GM13976 (cell line): ENCODE data around the gene RCOR1.

Experiments
- DNase-seq: peaks from one replicate; pipeline ENCODE4 v3.0.0; 2012; ENCODE audit warnings: low spot score
- in situ Hi-C: fragments of 300-500 bp; cut with MboI; formaldehyde crosslinking; loops from one replicate; pipeline ENCODE4 v1.12.0; 2022; ENCODE audit warnings: low sequenced_read_pairs, mixed read lengths, inconsistent platforms; ENCODE audit not compliant: unreplicated experiment
- TF ChIP-seq, protein P1 (sequence below): IDR thresholded peaks from 2 replicates; pipeline ENCODE4 v1.5.1; 2012; ENCODE audit warnings: borderline replicate concordance, mild to moderate bottlenecking; ENCODE audit not compliant: insufficient read depth; ENCODE audit errors: extremely low read depth, missing control alignments, control extremely low read depth

The RCOR1 gene

DNA sequence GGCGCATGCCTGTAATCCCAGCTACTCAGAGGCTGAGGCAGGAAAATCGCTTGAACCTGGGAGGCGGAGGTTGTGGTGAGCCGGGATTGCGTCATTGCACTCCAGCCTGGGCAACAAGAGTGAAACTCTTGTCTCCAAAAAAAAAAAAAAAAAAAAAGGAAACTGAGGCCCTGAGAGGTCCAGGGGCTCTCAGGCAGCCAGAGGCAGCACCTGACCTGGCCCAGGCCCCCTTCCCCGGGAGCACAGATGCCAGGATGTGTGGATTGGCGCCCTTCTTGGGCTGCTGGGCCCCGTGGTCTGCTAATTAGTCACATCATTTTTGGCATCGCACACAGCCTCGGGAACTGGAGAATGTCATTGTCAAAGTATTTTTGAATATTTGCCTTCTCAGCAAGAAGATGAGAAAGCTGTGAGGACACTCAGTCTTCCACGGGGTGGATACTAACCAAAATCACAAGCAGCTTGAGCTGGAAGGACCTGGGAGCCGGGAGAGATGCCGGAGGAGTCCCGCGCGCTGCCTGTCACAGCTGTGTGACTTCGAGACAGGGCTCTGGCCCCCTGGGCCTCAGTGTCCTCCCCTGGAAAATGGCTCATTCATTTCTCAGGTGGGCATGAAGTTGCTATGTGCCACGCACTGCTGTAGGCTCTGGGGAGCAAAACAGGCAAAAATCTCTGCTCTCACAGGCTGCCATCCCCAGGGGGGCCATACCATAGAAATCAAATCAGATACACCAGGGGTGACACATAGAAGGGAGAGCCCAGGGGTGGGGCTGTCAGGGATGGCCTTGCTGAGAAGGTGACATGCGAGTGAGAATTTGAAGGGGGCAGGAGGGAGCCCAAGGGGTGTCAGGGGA lies 12.5 kb upstream of the RCOR1 start:
- TF ChIP-seq, protein P1, sequence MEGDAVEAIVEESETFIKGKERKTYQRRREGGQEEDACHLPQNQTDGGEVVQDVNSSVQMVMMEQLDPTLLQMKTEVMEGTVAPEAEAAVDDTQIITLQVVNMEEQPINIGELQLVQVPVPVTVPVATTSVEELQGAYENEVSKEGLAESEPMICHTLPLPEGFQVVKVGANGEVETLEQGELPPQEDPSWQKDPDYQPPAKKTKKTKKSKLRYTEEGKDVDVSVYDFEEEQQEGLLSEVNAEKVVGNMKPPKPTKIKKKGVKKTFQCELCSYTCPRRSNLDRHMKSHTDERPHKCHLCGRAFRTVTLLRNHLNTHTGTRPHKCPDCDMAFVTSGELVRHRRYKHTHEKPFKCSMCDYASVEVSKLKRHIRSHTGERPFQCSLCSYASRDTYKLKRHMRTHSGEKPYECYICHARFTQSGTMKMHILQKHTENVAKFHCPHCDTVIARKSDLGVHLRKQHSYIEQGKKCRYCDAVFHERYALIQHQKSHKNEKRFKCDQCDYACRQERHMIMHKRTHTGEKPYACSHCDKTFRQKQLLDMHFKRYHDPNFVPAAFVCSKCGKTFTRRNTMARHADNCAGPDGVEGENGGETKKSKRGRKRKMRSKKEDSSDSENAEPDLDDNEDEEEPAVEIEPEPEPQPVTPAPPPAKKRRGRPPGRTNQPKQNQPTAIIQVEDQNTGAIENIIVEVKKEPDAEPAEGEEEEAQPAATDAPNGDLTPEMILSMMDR: no peak
- DNase-seq: no peak
- in situ Hi-C loops: no loop called here

DNA sequence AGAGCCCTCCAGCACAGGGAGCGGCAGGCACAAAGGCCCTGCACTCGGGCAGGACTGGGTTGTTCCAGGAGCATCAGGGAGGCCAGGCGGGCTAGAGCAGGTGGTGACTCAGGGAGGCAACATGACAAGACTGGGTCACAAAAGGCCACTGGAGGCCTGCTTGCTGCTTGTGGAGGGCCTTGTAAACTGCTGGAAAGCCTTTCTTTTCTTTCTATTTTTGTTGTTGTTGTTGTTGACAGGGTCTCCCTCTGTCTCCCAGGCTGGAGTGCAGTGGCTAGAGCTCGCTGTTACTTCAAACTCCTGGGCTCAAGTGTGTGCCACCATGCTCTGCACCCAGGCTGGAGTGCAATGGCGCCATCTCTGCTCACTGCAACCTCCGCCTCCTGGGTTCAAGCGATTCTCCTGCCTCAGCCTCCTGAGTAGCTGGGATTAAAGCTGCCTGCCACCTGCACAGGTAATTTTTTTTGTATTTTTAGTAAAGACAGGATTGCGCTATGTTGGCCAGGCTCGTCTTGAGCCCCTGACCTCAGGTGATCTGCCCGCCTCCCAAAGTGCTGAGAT lies 11.8 kb upstream of the RCOR1 start:
- TF ChIP-seq, protein P1: no peak
- no peak for DNase-seq
- in situ Hi-C loops: no loop called here

DNA sequence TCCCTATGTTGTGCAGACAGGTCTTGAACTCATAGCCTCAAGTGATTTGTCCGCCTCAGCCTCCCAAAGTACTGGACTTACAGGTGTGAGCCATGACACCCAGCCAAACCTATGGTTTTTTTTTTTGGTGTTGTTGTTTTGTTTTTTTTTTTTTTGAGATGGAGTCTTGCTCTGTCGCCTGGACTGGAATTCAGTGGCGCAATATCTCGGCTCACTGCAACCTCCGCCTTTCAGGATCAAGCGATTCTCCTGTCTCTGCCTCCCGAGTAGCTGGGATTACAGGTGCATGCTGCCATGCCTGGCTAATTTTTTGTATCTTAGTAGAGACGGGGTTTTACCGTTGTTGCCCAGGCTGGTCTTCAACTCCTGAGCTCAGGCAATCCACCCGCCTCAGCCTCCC lies 11.3 kb upstream of the RCOR1 start:
- DNase-seq: no peak
- in situ Hi-C loops: no loop called here
- TF ChIP-seq, protein P1: no peak

- DNase-seq: no peak
- in situ Hi-C loops: no loop called here
- TF ChIP-seq, protein P1: no peak
These were observed 8.7 kb upstream of the RCOR1 start for GRCh38 chr14:102583726-102584125.

GRCh38 chr14:102584871-102585869 lies 7.3 kb upstream of the RCOR1 start:
- in situ Hi-C loops: no loop called here
- no peak for DNase-seq
- TF ChIP-seq, protein P1: no peak

- TF ChIP-seq, protein P1: no peak
- DNase-seq: no peak
- in situ Hi-C loops: no loop called here
These were observed 5.9 kb upstream of the RCOR1 start for GRCh38 chr14:102586420-102587104.
